Keratinocyte (primary cell): ENCODE data around the gene ANO3. TPM values are rescaled to one million over a fixed set of nuclear protein-coding genes. Genes with fewer than 3 reads are reported as not detected.

Experiments
- DNase-seq: peaks from one replicate; pipeline ENCODE4 v3.0.0-alpha.2; 2011; ENCODE audit warnings: low read depth, missing footprints, low spot score
- FAIRE-seq: peaks from 2 replicates; lab custom pipeline; 2011; peaks lifted over from hg19 to GRCh38; lab: Jason Lieb, UNC
- H2AFZ ChIP-seq: 2 replicates; pipeline ENCODE4 v1.6.0; 2012; ENCODE audit warnings: low read length, control low read depth, inconsistent platforms; ENCODE audit not compliant: control insufficient read depth
- H3K27ac ChIP-seq: 2 replicates; pipeline ENCODE4 v1.5.1; 2011; ENCODE audit warnings: low read length; ENCODE audit not compliant: control insufficient read depth, insufficient read depth
- H3K27me3 ChIP-seq: 3 replicates; pipeline ENCODE4 v1.6.0; 2011; ENCODE audit warnings: low read length; ENCODE audit not compliant: control insufficient read depth, insufficient read depth; ENCODE audit errors: extremely low read depth
- H3K36me3 ChIP-seq, 2 experiments: 2 replicates in 1 of 2; 3 replicates in 1 of 2; pipeline ENCODE4 v1.5.1; 2011; ENCODE audit warnings: low read length in 2 of 2, mild to moderate bottlenecking in 1 of 2; ENCODE audit not compliant: control insufficient read depth in 2 of 2, insufficient read depth in 2 of 2; ENCODE audit errors: extremely low read depth in 1 of 2
- H3K4me1 ChIP-seq: 3 replicates; pipeline ENCODE4 v1.5.1; 2011; ENCODE audit warnings: low read length; ENCODE audit not compliant: control insufficient read depth, insufficient read depth; ENCODE audit errors: extremely low read depth
- H3K4me2 ChIP-seq: 3 replicates; pipeline ENCODE4 v1.6.0; 2011; ENCODE audit warnings: low read depth, low read length; ENCODE audit not compliant: control insufficient read depth, insufficient read depth; ENCODE audit errors: extremely low read depth
- H3K4me3 ChIP-seq, 3 experiments: fragments of 200-600 bp in 1 of 3; sonication (generic) in 1 of 3; 2 replicates in 2 of 3; 3 replicates in 1 of 3; pipeline ENCODE4 v1.5.1; 2011 to 2016; ENCODE audit warnings: low read length in 3 of 3, mild to moderate bottlenecking in 3 of 3, control low read depth in 2 of 3, inconsistent platforms in 1 of 3, low read depth in 1 of 3, mixed read lengths in 1 of 3, mixed run types in 1 of 3, moderate library complexity in 1 of 3; ENCODE audit not compliant: control insufficient read depth in 2 of 3, insufficient read depth in 2 of 3; ENCODE audit errors: extremely low read depth in 1 of 3
- H3K79me2 ChIP-seq: 2 replicates; pipeline ENCODE4 v1.6.0; 2012; ENCODE audit warnings: low read length; ENCODE audit not compliant: control insufficient read depth, insufficient read depth
- H3K9ac ChIP-seq: 3 replicates; pipeline ENCODE4 v1.6.0; 2011; ENCODE audit warnings: low read length; ENCODE audit not compliant: control insufficient read depth, insufficient read depth; ENCODE audit errors: extremely low read depth
- H3K9me1 ChIP-seq: 3 replicates; pipeline ENCODE4 v1.6.0; 2011; ENCODE audit warnings: low read length; ENCODE audit not compliant: control insufficient read depth, insufficient read depth; ENCODE audit errors: extremely low read depth
- H3K9me3 ChIP-seq: 2 replicates; pipeline ENCODE4 v1.5.1; 2012; ENCODE audit warnings: low read depth, low read length; ENCODE audit not compliant: control insufficient read depth
- H4K20me1 ChIP-seq: 3 replicates; pipeline ENCODE4 v1.6.0; 2011; ENCODE audit warnings: low read length; ENCODE audit not compliant: control insufficient read depth, insufficient read depth; ENCODE audit errors: extremely low read depth
- CTCF ChIP-seq, 3 experiments: IDR thresholded peaks in 1 of 3; conservative IDR thresholded peaks in 1 of 3; optimal IDR thresholded peaks in 1 of 3; 2 replicates in 2 of 3; 3 replicates in 1 of 3; pipeline versions ENCODE3 to v1.5.1; 2011; ENCODE audit warnings: low read length in 3 of 3, mild to moderate bottlenecking in 3 of 3, moderate library complexity in 2 of 3, control low read depth in 1 of 3, inconsistent platforms in 1 of 3; ENCODE audit not compliant: insufficient read depth in 2 of 3; ENCODE audit errors: extremely low read depth in 1 of 3
- EZH2 ChIP-seq: IDR thresholded peaks from one replicate; pipeline ENCODE4 v1.6.1; 2012; ENCODE audit warnings: inconsistent platforms, mild to moderate bottlenecking, low read length, moderate library complexity
- dilution Hi-C: fragments of 300-500 bp; cut with MboI; formaldehyde crosslinking; loops from one replicate; pipeline ENCODE4 v1.7.0; 2020; ENCODE audit warnings: low sequenced_read_pairs; ENCODE audit not compliant: extremely low pct_ligation_motif_present
- polyA plus RNA-seq, 5 experiments: library from polyadenylated mRNA; depleted of rRNA in 3 of 5; stranded (reverse) in 3 of 5; stranded (forward) in 1 of 5; unstranded in 1 of 5; fragments of >200 nt; gene quantifications; 1 replicate in 1 of 5; 2 replicates in 3 of 5; 3 replicates in 1 of 5; pipeline versions ENCODE4 v1.2.1 to v1.2.3, GENCODE V29; 2011 to 2012; ENCODE audit warnings: missing spikeins in 2 of 5, low read depth in 1 of 5, low replicate concordance in 1 of 5

ANO3 gene
- polyA plus RNA-seq, 1 donor (not counting 4 experiments of a cell fraction or from before 2014, with no cell fraction given) = 0.01 TPM

GRCh38 chr11:26322335-26323067, 9.4 kb upstream of the ANO3 start:
- H2AFZ ChIP-seq = no peak overlapping the region
- no peak overlapping the region for H3K4me2 ChIP-seq
- no peak overlapping the region for H3K4me3 ChIP-seq
- H3K36me3 ChIP-seq = no peaks in the 10 kb centered on the region
- dilution Hi-C loops = no loop called here
- DNase-seq = no peak
- no peaks in the 10 kb centered on the region for H3K27me3 ChIP-seq
- no peaks in the 10 kb centered on the region for H3K9me3 ChIP-seq
- H3K27ac ChIP-seq = no peak overlapping the region
- H3K4me1 ChIP-seq = no peaks in the 10 kb centered on the region
- no peak for TF ChIP-seq EZH2
- no peak for TF ChIP-seq CTCF (optimal IDR thresholded peaks at IDR 0.05 in 1 of 3, IDR thresholded peaks at IDR 0.05 in 1 of 3, conservative IDR thresholded peaks at IDR 0.05 in 1 of 3; ENCODE audit: extremely low read depth in 1 of 3, insufficient read depth in 2 of 3, low read length in 3 of 3)
- H3K9me1 ChIP-seq = no peaks in the 10 kb centered on the region
- no peak for FAIRE-seq
- no peaks in the 10 kb centered on the region for H3K79me2 ChIP-seq
- H4K20me1 ChIP-seq = no peaks in the 10 kb centered on the region
- no peak overlapping the region for H3K9ac ChIP-seq

GRCh38 chr11:26323837-26324236, 8.1 kb upstream of the ANO3 start:
- no peaks in the 10 kb centered on the region for H3K36me3 ChIP-seq
- H3K9me3 ChIP-seq = no peaks in the 10 kb centered on the region
- no peak overlapping the region for H3K9ac ChIP-seq
- dilution Hi-C loops = no loop called here
- no peak overlapping the region for H3K27ac ChIP-seq
- no peaks in the 10 kb centered on the region for H3K9me1 ChIP-seq
- TF ChIP-seq CTCF (optimal IDR thresholded peaks at IDR 0.05 in 1 of 3, IDR thresholded peaks at IDR 0.05 in 1 of 3, conservative IDR thresholded peaks at IDR 0.05 in 1 of 3; ENCODE audit: extremely low read depth in 1 of 3, insufficient read depth in 2 of 3, low read length in 3 of 3) (no peak), EZH2 (no peak)
- no peaks in the 10 kb centered on the region for H3K79me2 ChIP-seq
- H2AFZ ChIP-seq = no peak overlapping the region
- no peaks in the 10 kb centered on the region for H3K27me3 ChIP-seq
- H4K20me1 ChIP-seq = no peaks in the 10 kb centered on the region
- H3K4me1 ChIP-seq = no peaks in the 10 kb centered on the region
- no peak overlapping the region for H3K4me2 ChIP-seq
- H3K4me3 ChIP-seq = no peak overlapping the region
- FAIRE-seq = no peak
- no peak for DNase-seq
